HCT116 (cell line): Measurements from ENCODE around the gene CTNNA1.

ENCODE experiments used
- POLR2AphosphoS5 ChIP-seq: IDR thresholded peaks from 2 replicates; pipeline ENCODE4 v1.6.1; 2011; ENCODE audit warnings: mild to moderate bottlenecking, low read depth, low read length, moderate library complexity
- SRF ChIP-seq: IDR thresholded peaks from 2 replicates; pipeline ENCODE4 v1.6.1; 2012; ENCODE audit warnings: low read depth

GRCh38 chr5:138920181-138920580, 167.0 kb downstream of the CTNNA1 start:
- no peak for TF ChIP-seq POLR2AphosphoS5
- TF ChIP-seq SRF: no peak
